Small intestine (tissue), 7 donors: ENCODE results near the gene SHROOM3. TPM values are rescaled to one million over a fixed set of nuclear protein-coding genes. Genes with fewer than 3 reads are reported as not detected.
"Not testable (repeated sequence)": the region's sequence is repeated elsewhere in the genome, so short reads cannot be mapped to it uniquely, and the experiment has no call there.

Experiments
- DNase-seq, 2 donors: peaks; one replicate each; pipeline versions ENCODE4 v3.0.0 to v3.0.0-alpha.2; 2013
- FAIRE-seq: peaks from 2 replicates; lab custom pipeline; 2012; peaks lifted over from hg19 to GRCh38; lab: Jason Lieb, UNC
- H3K27ac ChIP-seq, 3 donors: one replicate each; pipeline ENCODE4 v1.5.1; 2013; ENCODE audit warnings: low read length in 2 of 3, mild to moderate bottlenecking in 2 of 3, control low read depth in 1 of 3, inconsistent platforms in 1 of 3, low read depth in 1 of 3, moderate library complexity in 1 of 3
- H3K27me3 ChIP-seq, 3 donors: one replicate each; pipeline ENCODE4 v1.6.1; 2013; ENCODE audit warnings: low read length in 3 of 3, inconsistent platforms in 1 of 3; ENCODE audit not compliant: control insufficient read depth in 3 of 3, insufficient read depth in 3 of 3
- H3K36me3 ChIP-seq, 3 donors: one replicate each; pipeline ENCODE4 v1.6.1; 2013; ENCODE audit warnings: low read length in 3 of 3, inconsistent platforms in 1 of 3, low read depth in 1 of 3, mild to moderate bottlenecking in 1 of 3, moderate library complexity in 1 of 3; ENCODE audit not compliant: control insufficient read depth in 3 of 3, insufficient read depth in 2 of 3
- H3K4me1 ChIP-seq, 3 donors: one replicate each; pipeline ENCODE4 v1.6.1; 2013; ENCODE audit warnings: low read length in 2 of 3, inconsistent platforms in 1 of 3, low read depth in 1 of 3, mild to moderate bottlenecking in 1 of 3, moderate library complexity in 1 of 3; ENCODE audit not compliant: control insufficient read depth in 3 of 3, insufficient read depth in 2 of 3
- H3K4me3 ChIP-seq, 3 donors: one replicate each; pipeline ENCODE4 v1.5.1; 2013; ENCODE audit warnings: low read length in 3 of 3, control low read depth in 1 of 3, inconsistent platforms in 1 of 3, low read depth in 1 of 3, mild to moderate bottlenecking in 1 of 3, moderate library complexity in 1 of 3
- H3K9me3 ChIP-seq, 2 donors: one replicate each; pipeline ENCODE4 v1.6.1; 2013; ENCODE audit warnings: low read depth in 1 of 2, low read length in 1 of 2; ENCODE audit not compliant: control insufficient read depth in 2 of 2, insufficient read depth in 1 of 2
- WGBS, 3 donors: extraction: QIAGEN DNeasy Blood & Tissue Kit; methylation state at CpG; one replicate each; pipeline ENCODE4 v1.1.7; 2013; 5-methylcytosine and 5-hydroxymethylcytosine counted together
- polyA plus RNA-seq, 4 donors: library from polyadenylated mRNA; stranded (reverse) in 3 of 4; unstranded in 1 of 4; fragments of 200-250 nt in 3 of 4; fragments of 120-200 nt in 1 of 4; gene quantifications; one replicate each; pipeline versions ENCODE4 v1.2.1 to v1.2.3, GENCODE V29; 2013
- donor health status: healthy with polysubstance abuse.
- donor health status: control.
- donor health status: control.
- donor health status: Bipolar disorder and iron deficiency.
- donor health status: healthy.

SHROOM3 gene
- polyA plus RNA-seq, 4 donors = 21.6 to 52.5 (median 27.8) TPM

DNA sequence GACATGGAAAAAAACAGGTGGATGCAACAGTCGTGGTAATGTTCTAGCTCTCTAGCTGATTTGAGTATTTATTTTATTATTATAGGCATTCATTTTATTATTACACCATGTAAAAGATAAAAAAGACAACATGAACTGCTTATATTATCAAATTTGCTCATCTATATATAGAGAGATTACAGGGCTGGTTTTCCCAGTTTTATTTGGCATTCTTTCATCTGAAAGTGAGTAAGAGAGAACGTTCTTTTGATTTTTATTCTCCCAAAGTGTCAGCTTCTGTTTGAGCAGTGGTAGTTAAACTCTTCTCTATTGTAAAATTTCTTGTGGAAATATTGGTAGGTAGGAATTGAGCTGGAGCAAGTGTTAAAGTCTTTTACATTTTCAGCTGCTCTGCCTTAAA is 283.0 kb downstream of the SHROOM3 start:
- Histone ChIP-seq H3K4me1 (peaks cover 0 to 9% (median 6%) of the 10 kb centered on the region in 3 donors), H3K27ac (no peak overlapping the region), H3K36me3 (peaks cover 0 to 7% (median 3%) of the 10 kb centered on the region in 3 donors), H3K9me3 (no peaks in the 10 kb centered on the region), H3K27me3 (no peaks in the 10 kb centered on the region), H3K4me3 (no peak overlapping the region)
- no peak for FAIRE-seq
- DNase-seq = no peak
- WGBS, 3 donors = 22 to 58% (median 39%) methylated on average over 2 of the region's 2 CpGs

DNA sequence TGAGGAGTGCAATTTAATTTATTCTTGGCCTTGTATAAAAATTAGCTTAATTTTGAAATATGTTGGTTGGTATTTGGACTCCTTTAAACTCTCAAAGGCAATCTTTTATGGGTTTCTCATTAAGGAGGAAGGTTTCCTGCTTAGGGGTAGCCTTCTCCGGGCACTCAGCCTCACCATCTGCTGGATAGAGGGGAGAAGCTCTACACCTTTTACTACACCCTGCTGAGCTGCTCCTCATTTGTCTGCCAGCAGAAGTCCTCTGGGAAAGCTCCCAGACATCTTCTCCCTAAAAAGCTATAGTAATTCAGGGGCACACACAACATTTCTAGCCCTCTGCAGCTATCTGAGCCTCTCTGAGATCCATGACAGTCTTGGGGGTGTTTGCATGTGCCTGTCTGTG is 283.8 kb downstream of the SHROOM3 start:
- H3K27me3 ChIP-seq = no peaks in the 10 kb centered on the region
- DNase-seq = no peak
- FAIRE-seq = no peak
- peaks cover 0 to 9% (median 4%) of the 10 kb centered on the region in 3 donors for H3K4me1 ChIP-seq
- H3K27ac ChIP-seq = no peak overlapping the region
- no peak overlapping the region for H3K4me3 ChIP-seq
- H3K9me3 ChIP-seq = no peaks in the 10 kb centered on the region
- H3K36me3 ChIP-seq = peaks cover 0 to 4% (median 3%) of the 10 kb centered on the region in 3 donors
- WGBS, 3 donors = 74 to 93% (median 76%) methylated on average over 1 of the region's 1 CpG

DNA sequence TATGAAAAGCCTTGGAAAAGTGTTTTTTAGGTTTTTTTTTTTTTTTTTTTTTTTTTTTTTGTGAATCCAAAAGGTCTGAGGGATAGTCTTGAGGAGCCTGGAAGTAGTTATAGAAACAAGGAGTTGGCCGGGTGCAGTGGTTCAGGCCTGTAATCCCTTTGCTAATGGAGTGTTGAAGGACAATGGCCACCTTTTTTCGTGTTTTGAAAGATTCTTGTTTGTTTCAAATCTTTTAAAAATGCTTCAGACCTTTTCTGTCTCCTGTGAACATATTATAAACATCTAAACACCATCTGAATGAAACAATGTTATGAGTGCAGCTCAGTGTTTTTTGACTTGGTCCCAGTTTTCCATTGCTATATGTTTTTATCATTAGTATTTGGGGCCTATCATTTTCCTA is 285.1 kb downstream of the SHROOM3 start:
- 72 to 92% (median 82%) methylated on average over 2 of the region's 2 CpGs for WGBS, 3 donors
- no peaks in the 10 kb centered on the region for H3K27me3 ChIP-seq

DNA sequence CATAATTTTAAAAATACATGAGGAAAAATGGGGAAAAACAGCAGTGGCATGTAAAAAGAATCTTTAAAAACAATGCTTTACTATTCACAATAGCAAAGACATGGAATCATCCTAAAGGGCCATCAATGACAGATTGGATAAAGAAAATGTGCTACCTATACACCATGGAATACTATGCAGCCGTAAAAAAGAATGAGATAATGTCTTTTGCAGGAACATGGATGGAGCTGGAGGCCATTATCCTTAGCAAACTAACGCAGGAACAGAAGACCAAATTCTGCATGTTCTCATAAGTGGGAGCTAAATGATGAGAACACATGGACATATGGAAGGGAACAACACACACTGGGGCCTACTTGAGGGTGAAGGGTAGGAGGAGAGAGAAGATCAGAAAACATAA is 287.1 kb downstream of the SHROOM3 start:
- DNase-seq, H3K4me1 ChIP-seq, H3K9me3 ChIP-seq, H3K4me3 ChIP-seq, H3K27ac ChIP-seq, H3K36me3 ChIP-seq, H3K27me3 ChIP-seq, FAIRE-seq: not testable (repeated sequence)
- WGBS, 3 donors = 94 to 96% (median 96%) methylated on average over 2 of the region's 2 CpGs

More for the DNA sequence above, 285.1 kb downstream of the SHROOM3 start:
- Histone ChIP-seq H3K27ac (no peak overlapping the region), H3K9me3 (no peaks in the 10 kb centered on the region), H3K4me3 (no peak overlapping the region), H3K36me3 (peaks cover 0 to 4% (median 3%) of the 10 kb centered on the region in 3 donors), H3K4me1 (peaks cover 0 to 4% (median 0%) of the 10 kb centered on the region in 3 donors)
- DNase-seq (no peak), FAIRE-seq (no peak)

DNA sequence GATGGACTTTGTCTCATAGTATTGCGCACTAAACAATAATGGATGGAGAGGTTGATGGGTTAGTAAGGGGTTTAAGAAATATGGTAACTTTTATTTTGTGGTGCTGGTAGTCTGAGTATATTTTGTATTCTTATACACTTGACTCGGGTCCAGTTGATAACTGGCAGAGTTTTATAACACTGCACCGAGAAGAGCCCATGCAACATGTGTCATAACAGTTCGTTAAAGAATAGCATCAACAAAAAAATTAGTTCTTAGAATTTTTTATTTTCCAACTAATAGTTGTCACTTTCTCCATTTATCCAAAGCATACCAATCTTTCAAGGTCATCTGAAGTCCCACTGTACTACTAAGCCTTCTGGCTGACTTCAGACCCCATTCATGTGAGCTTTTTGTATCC is 287.8 kb downstream of the SHROOM3 start:
- WGBS, 3 donors = 83 to 95% (median 92%) methylated on average over 4 of the region's 4 CpGs
- no peak overlapping the region for H3K27ac ChIP-seq
- no peaks in the 10 kb centered on the region for H3K9me3 ChIP-seq
- DNase-seq = no peak
- H3K36me3 ChIP-seq = peaks cover 0 to 7% (median 6%) of the 10 kb centered on the region in 3 donors
- H3K27me3 ChIP-seq = no peaks in the 10 kb centered on the region
- H3K4me3 ChIP-seq = no peak overlapping the region
- FAIRE-seq = no peak
- H3K4me1 ChIP-seq = peaks cover 0 to 4% (median 0%) of the 10 kb centered on the region in 3 donors

DNA sequence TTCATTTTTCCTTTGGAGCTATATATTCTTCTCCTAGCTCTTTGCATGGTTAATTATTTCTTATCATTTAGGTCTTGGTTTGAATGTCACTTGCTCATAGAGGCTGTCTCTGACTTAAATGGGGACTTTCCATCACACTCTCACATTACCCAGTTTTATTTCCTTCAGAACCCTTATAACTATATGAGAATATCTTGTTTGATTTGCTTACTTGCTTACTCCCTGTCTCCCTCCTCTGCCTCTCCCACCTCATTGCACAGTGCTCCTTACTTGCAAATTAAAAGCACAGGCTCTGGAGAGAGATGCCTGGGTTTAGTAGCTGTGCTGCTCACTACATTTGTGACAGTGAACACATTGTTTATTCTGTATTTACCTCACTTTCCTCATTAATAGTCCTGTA is 288.3 kb downstream of the SHROOM3 start:
- DNase-seq = no peak
- Histone ChIP-seq H3K27ac (no peak overlapping the region), H3K4me1 (peaks cover 0 to 4% (median 0%) of the 10 kb centered on the region in 3 donors), H3K4me3 (no peak overlapping the region), H3K27me3 (no peaks in the 10 kb centered on the region), H3K36me3 (peaks cover 0 to 8% (median 7%) of the 10 kb centered on the region in 3 donors), H3K9me3 (no peaks in the 10 kb centered on the region)
- no peak for FAIRE-seq

DNA sequence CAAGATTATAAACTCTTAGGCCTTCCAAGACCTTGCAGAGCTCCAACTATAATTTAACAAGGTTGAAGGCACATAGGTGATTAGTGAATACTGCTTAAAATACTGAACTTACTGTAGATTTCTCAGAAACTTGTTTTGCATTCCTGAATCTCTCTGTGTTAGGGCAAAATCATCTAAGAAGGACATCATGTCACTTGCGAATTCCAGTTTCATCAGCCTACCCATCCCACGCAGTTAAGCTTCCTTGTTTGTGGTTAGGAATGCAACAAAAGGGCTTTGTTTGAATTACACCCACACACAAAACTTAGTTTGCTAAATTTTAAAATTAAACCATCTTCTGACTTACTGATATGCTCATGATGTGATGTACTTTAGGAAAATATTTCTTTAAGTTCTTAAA is 288.9 kb downstream of the SHROOM3 start:
- 43 to 62% (median 59%) methylated on average over 2 of the region's 2 CpGs for WGBS, 3 donors
- Histone ChIP-seq H3K27me3 (no peaks in the 10 kb centered on the region), H3K4me1 (peaks cover 0 to 4% (median 2%) of the 10 kb centered on the region in 3 donors), H3K27ac (no peak overlapping the region), H3K36me3 (peaks cover 0 to 11% (median 10%) of the 10 kb centered on the region in 3 donors), H3K4me3 (no peak overlapping the region), H3K9me3 (no peaks in the 10 kb centered on the region)
- no peak for FAIRE-seq
- no peak for DNase-seq

DNA sequence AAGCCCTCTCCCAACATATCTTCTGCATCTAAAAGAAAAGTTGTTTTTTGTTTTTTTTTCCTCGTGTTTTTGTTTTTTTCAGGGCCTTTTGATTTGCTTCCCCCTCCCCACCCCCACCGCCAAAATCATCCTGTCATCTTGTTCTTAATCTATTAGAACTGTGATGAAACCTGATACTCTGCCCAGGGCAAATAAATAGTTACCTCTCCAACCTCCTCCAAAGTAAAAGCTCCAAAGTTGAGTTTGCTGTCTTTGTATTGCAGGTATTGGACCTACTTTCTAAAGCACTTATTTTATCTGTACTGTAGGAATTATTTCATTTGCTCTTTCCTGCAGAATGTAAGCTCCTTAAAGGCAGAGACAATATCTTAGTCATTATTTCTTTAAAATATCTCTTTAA is 290.0 kb downstream of the SHROOM3 start:
- FAIRE-seq = no peak
- Histone ChIP-seq H3K4me1 (peaks cover 0 to 4% (median 2%) of the 10 kb centered on the region in 3 donors), H3K9me3 (no peaks in the 10 kb centered on the region), H3K36me3 (peaks cover 0 to 11% (median 10%) of the 10 kb centered on the region in 3 donors), H3K4me3 (no peak overlapping the region), H3K27me3 (no peaks in the 10 kb centered on the region), H3K27ac (no peak overlapping the region)
- WGBS, 3 donors = 71 to 83% (median 78%) methylated on average over 2 of the region's 2 CpGs
- no peak for DNase-seq

DNA sequence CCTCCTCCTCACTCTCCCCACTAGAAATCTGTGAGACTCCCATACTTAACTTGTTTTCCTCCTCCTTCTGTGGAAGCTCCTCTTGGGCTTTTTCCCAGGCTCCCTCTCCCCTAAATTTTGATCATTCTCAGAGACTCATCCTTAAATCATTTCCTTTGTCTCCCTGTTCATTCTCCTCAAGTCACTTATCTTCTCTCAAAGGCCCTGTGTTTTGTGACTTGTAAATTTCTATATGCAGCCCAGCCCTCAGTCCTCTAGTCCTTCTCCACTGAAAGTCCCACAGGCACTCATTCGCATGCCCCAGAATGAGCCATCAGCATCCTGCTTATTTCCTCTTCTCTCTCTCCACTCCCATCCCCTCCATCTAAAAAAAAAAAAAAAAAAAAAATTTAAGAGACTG is 291.1 kb downstream of the SHROOM3 start:
- H3K27me3 ChIP-seq = no peaks in the 10 kb centered on the region
- H3K9me3 ChIP-seq = no peaks in the 10 kb centered on the region
- H3K4me1 ChIP-seq = peaks cover 0 to 4% (median 2%) of the 10 kb centered on the region in 3 donors
- H3K36me3 ChIP-seq = peaks cover 0 to 15% (median 11%) of the 10 kb centered on the region in 3 donors
- FAIRE-seq (no peak), DNase-seq (no peak)
- no peak overlapping the region for H3K4me3 ChIP-seq
- H3K27ac ChIP-seq = no peak overlapping the region
- 92 to 100% (median 94%) methylated on average over 1 of the region's 1 CpG for WGBS, 3 donors
